Measurements from ENCODE around the gene FOXL3.

The FOXL3 gene

DNA sequence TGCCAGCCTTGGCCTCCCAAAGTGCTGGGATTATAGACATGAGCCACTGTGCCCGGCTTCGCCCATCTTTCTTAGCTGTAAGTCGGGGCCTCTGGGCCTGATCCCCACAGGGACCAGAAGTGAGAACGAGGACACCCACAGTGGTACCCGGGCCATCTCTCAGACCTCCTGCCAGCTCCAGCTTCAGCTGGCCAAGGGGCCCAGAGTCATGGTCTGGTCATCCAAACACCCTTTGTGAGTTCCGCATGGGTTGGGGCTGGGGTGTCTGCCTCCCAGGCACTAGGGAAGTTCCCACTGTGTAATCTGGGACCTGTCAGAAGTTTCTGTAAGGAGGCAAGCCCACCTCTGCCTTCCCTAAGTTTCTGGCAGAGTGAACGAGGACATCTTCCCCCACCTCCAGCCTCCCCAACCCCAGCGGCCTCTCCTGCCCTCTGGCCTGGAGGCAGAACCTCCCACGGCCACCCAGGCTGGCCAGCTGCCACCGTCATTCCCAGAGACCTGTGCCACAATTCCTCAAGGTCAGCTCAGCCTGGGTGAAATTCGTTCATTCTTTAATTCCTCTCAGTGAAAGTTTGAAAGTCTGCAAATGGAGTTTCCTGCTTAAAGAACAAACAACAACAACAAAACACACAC lies 19.5 kb upstream of the FOXL3 start:
- DNase-seq (ENCODE audit: low read depth) = no peak
- no peak for TF ChIP-seq CTCF (conservative IDR thresholded peaks at IDR 0.05; ENCODE audit: low read depth, low read length)
- no peak overlapping the region for H3K4me3 ChIP-seq (ENCODE audit: low read depth, low read length)

DNA sequence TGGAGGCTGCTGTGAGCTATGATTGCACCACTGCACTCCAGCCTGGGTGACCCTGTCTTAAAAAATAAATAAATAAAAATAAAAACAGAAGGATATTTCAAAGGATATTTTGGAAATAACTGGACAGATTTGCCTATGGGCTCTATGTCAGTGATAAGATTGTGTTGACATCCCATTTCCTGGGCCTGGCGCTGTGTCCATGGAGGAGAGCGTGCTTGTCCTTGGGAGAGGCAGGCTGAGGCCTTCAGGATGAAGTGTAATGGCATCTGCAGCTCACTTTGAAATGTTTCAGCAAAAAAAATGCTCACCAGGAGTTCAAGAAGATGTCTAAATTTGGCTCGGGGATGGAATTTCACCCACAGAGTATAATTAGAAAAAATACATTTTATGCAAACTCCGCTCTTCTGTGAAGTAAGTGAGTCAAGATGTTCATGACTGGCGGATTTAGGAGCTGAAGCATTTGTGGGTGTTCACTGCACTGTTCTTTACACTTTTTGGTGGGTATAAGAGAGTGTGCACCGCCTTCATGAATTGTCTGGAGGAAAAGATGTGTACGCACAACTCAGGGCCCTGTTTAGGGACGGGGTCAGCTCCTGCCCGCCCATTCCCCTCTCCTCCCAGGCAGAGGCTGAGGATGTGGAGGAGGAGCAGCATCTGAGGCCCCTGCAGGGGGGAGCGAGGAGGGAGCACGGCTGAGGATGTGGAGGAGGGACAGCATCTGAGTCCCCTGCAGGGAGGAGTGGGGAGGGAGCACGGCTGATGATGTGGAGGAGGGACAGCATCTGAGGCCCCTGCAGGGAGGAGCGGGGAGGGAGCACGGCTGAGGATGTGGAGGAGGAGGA lies 18.5 kb upstream of the FOXL3 start:
- no peak for TF ChIP-seq CTCF (conservative IDR thresholded peaks at IDR 0.05; ENCODE audit: low read depth, low read length)
- no peak overlapping the region for H3K4me3 ChIP-seq (ENCODE audit: low read depth, low read length)
- DNase-seq (ENCODE audit: low read depth) = peak; percentile 45

- no peak overlapping the region for H3K4me3 ChIP-seq (ENCODE audit: low read depth, low read length)
- no peak for TF ChIP-seq CTCF (conservative IDR thresholded peaks at IDR 0.05; ENCODE audit: low read depth, low read length)
- no peak for DNase-seq (ENCODE audit: low read depth)
Measured at GRCh38 chr7:272108-272615, 17.8 kb upstream of the FOXL3 start.

- DNase-seq (ENCODE audit: low read depth) = no peak
- H3K4me3 ChIP-seq (ENCODE audit: low read depth, low read length) = no peak overlapping the region
- TF ChIP-seq CTCF (conservative IDR thresholded peaks at IDR 0.05; ENCODE audit: low read depth, low read length) = no peak
Measured at GRCh38 chr7:272631-273030, 17.3 kb upstream of the FOXL3 start.

DNA sequence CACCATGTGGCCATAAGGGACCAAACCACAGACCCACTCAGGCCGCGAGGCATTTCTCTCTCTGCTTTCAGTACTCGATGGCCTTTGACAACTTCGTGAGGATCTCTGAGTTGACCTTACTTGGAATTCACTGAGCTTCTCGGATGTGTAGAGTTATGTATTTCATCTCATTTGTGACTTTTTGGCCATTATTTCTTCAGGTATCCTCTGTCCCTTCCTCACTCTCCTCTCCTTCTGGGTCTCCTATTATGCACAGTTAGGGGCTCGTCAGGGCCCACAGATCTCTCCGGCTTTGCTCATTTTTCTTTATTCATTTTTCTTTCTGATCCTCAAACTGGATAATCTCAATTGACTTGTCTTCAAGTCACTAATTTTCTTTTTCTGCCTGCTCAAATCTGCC lies 16.6 kb upstream of the FOXL3 start:
- TF ChIP-seq CTCF (conservative IDR thresholded peaks at IDR 0.05; ENCODE audit: low read depth, low read length) = no peak
- no peak overlapping the region for H3K4me3 ChIP-seq (ENCODE audit: low read depth, low read length)
- no peak for DNase-seq (ENCODE audit: low read depth)

- no peak for TF ChIP-seq CTCF (conservative IDR thresholded peaks at IDR 0.05; ENCODE audit: low read depth, low read length)
- no peak for DNase-seq (ENCODE audit: low read depth)
- no peak overlapping the region for H3K4me3 ChIP-seq (ENCODE audit: low read depth, low read length)
Measured at GRCh38 chr7:274266-274665, 15.7 kb upstream of the FOXL3 start.
